ENCODE measurements around the gene MFAP3.

DNA sequence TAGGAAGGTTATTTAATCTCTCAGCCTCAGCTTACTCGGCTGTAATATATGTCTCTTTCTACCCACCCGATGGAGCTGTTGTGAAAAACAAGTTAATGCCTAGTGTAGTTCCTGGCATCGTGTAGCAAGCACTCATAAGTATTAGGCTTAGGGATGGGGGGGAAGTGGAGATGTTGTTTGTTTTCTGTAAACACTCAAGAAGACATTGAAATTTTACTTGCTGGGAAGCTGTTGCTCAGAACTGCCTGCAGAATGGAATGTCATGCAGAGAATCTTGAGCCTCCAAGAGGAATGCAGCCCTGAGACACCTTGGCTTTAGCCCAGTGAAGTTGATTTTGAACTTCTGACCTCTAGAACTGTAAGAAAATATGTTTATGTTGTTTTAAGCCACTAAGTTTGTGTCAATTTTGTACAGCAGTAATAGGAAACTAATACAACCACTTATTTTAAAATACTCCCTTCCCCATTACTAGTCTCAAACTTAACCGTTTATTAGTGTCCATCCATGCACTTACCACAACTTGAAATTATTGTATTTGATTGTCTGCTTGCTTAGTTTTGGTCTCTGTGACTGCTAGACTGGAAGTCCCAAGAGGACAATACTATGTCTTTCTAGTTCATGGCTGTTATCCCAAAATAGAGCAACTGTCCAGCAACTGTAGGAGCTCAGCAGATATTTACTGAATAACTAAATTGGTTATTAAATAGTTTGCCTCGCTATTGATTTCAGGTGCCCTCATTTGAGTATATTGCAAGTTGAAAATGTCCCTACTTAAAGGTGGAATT, 53.8 kb downstream of the MFAP3 start:
- TF ChIP-seq POLR2A (IDR thresholded peaks at IDR 0.05): no peak
- TF ChIP-seq, protein P1, sequence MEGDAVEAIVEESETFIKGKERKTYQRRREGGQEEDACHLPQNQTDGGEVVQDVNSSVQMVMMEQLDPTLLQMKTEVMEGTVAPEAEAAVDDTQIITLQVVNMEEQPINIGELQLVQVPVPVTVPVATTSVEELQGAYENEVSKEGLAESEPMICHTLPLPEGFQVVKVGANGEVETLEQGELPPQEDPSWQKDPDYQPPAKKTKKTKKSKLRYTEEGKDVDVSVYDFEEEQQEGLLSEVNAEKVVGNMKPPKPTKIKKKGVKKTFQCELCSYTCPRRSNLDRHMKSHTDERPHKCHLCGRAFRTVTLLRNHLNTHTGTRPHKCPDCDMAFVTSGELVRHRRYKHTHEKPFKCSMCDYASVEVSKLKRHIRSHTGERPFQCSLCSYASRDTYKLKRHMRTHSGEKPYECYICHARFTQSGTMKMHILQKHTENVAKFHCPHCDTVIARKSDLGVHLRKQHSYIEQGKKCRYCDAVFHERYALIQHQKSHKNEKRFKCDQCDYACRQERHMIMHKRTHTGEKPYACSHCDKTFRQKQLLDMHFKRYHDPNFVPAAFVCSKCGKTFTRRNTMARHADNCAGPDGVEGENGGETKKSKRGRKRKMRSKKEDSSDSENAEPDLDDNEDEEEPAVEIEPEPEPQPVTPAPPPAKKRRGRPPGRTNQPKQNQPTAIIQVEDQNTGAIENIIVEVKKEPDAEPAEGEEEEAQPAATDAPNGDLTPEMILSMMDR (IDR thresholded peaks at IDR 0.05): no peak

Measured in ovary (tissue), 3 donors.